HepG2 (cell line): ENCODE measurements around the gene PNPLA3.

Source experiments
- CENPT ChIP-seq: sonication (generic); formaldehyde crosslinking; IDR thresholded peaks from 2 replicates; pipeline ENCODE4 v1.8.0; 2022; ENCODE audit warnings: low read depth, mild to moderate bottlenecking, moderate library complexity, missing genetic modification reagents
- ETV6 ChIP-seq: sonication (generic); formaldehyde crosslinking; conservative IDR thresholded peaks from 2 replicates; pipeline ENCODE4 v1.4.0; 2020; ENCODE audit warnings: missing genetic modification reagents
- EZH2 ChIP-seq: conservative IDR thresholded peaks from 2 replicates; pipeline ENCODE4 v1.6.1; 2012; ENCODE audit warnings: mild to moderate bottlenecking, low read depth, low read length, moderate library complexity
- KAT2B ChIP-seq: fragments of 150-350 bp; IDR thresholded peaks from 2 replicates; pipeline ENCODE4 v1.6.1; 2014; ENCODE audit warnings: low read depth, low read length, borderline replicate concordance
- RFX5 ChIP-seq: IDR thresholded peaks from 2 replicates; pipeline ENCODE4 v1.6.1; 2011; ENCODE audit warnings: low read depth, low read length, improper control_type of control experiment
- ZNF143 ChIP-seq: sonication (generic); formaldehyde crosslinking; IDR thresholded peaks from 2 replicates; pipeline ENCODE4 v1.4.0; 2020; ENCODE audit warnings: missing genetic modification reagents
- TF ChIP-seq, protein P1 (sequence below): sonication (generic); formaldehyde crosslinking; IDR thresholded peaks from 2 replicates; pipeline ENCODE4 v1.5.0; 2020; ENCODE audit warnings: mild to moderate bottlenecking, missing genetic modification reagents, moderate library complexity

DNA sequence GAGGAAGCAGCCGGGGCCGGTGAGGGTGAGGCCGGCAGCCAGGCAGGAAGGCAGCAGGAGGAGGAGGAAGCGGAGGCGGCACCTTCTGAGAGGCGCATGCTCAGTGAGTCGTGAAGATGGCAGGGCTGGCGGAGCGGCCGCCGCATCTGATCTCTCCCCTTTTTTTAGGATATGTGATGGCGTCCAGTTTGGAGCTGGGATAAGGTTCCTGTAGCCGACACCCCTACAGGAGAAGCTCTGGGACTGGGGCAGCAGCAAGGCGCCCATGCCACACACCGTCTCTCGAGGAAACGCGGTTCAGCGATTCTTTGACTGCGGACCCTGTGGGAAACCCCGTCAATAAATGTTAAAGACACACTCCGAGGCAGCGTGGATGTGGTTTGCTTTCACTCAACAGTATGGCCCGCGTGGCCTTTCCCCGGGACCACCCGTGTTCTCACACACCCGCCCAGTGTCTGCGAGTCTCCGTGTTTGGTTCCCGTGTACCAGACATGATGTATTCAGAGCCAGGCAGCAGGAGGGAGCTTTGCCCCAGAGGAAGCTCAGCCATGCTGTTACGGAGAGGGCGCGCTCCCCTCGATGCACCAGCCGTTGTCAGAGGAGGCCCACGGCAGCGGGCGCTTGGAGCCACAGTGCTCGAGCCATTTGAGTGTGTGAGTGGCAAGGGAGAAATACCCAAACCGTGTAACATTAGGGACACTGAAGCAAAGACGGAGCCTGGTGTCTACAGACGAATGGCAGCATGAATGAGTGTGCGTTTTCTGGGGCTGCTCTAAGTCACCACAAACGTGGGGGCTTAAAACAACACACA lies 72.8 kb downstream of the PNPLA3 start:
- TF ChIP-seq ETV6 (CRISPR knock-in tag) = no peak
- TF ChIP-seq CENPT (CRISPR knock-in tag) = no peak
- no peak for TF ChIP-seq RFX5
- no peak for TF ChIP-seq EZH2
- TF ChIP-seq, protein P1, sequence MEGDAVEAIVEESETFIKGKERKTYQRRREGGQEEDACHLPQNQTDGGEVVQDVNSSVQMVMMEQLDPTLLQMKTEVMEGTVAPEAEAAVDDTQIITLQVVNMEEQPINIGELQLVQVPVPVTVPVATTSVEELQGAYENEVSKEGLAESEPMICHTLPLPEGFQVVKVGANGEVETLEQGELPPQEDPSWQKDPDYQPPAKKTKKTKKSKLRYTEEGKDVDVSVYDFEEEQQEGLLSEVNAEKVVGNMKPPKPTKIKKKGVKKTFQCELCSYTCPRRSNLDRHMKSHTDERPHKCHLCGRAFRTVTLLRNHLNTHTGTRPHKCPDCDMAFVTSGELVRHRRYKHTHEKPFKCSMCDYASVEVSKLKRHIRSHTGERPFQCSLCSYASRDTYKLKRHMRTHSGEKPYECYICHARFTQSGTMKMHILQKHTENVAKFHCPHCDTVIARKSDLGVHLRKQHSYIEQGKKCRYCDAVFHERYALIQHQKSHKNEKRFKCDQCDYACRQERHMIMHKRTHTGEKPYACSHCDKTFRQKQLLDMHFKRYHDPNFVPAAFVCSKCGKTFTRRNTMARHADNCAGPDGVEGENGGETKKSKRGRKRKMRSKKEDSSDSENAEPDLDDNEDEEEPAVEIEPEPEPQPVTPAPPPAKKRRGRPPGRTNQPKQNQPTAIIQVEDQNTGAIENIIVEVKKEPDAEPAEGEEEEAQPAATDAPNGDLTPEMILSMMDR (CRISPR knock-in tag) = no peak
- no peak for TF ChIP-seq KAT2B
- TF ChIP-seq ZNF143 = no peak
